ENCODE results near the gene DPP6.

GRCh38 chr7:154767142-154767541 is 714.9 kb downstream of the DPP6 start:
- TF ChIP-seq CTCF (IDR thresholded peaks at IDR 0.05) (no peak), EZH2phosphoT487 (IDR thresholded peaks at IDR 0.05) (no peak), EZH2 (IDR thresholded peaks at IDR 0.05) (no peak)

All from neural progenitor cell (in vitro differentiated cells).